ENCODE data around the gene SNRPA.
"Not testable (repeated sequence)": the region's sequence is repeated elsewhere in the genome, so short reads cannot be mapped to it uniquely, and the experiment has no call there.

DNA sequence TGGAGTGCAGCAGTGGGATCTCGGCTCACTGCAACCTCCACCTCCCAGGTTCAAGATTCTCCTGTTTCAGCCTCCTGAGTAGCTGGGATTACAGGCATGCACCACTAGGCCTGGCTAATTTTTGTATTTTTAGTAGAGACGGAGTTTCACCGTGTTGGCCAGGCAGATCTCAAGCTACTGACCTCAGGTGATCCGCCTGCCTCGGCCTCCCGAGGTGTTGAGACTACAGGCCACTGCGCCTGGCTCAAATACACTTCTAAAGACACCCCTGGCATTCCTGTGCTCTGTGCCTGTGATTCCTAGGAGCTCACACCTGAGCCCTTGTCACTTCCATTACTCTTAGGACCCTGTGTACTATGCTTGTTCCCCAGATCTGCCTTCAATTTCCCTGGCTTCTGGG lies 61.6 kb downstream of the SNRPA start:
- TF ChIP-seq CTCF (IDR thresholded peaks at IDR 0.05; ENCODE audit: insufficient read depth, low read length, poor library complexity, severe bottlenecking); EZH2phosphoT487 (conservative IDR thresholded peaks at IDR 0.05; ENCODE audit: low read length): not testable (repeated sequence)
